ENCODE results near the gene LIFR.

GRCh38 chr5:38543886-38544285, 12.6 kb downstream of the LIFR start:
- TF ChIP-seq CTCF (IDR thresholded peaks at IDR 0.05; ENCODE audit: borderline replicate concordance, extremely low read depth, low read length, poor library complexity, severe bottlenecking): no peak
- TF ChIP-seq EZH2 (IDR thresholded peaks at IDR 0.05; ENCODE audit: borderline replicate concordance, low read depth, low read length, severe bottlenecking): no peak

Measured in DND-41 (cell line).